GM23338 (cell line): ENCODE measurements around the gene AP1G2.
A peak's percentile ranks its signal among the peaks of the same experiment; 100 is the strongest.

Experiments
- CREB1 ChIP-seq: fragments of 250-450 bp; sonication (Bioruptor Pico); IDR thresholded peaks from 2 replicates; pipeline ENCODE4 v1.5.0; 2020; ENCODE audit warnings: low read depth, mild to moderate bottlenecking, moderate library complexity
- EZH2 ChIP-seq: fragments of 200-600 bp; sonication (generic); IDR thresholded peaks from one replicate; pipeline ENCODE4 v1.8.0; 2017; ENCODE audit warnings: antibody characterized with exemption, mild to moderate bottlenecking, low read depth; ENCODE audit not compliant: unreplicated experiment
- EZH2phosphoT487 ChIP-seq: fragments of 200-600 bp; sonication (generic); IDR thresholded peaks from one replicate; pipeline ENCODE4 v1.8.1; 2018; ENCODE audit warnings: antibody characterized with exemption; ENCODE audit not compliant: unreplicated experiment
- JUNB ChIP-seq: IDR thresholded peaks from one replicate; pipeline ENCODE4 v1.6.1; 2016; ENCODE audit warnings: antibody characterized with exemption; ENCODE audit not compliant: unreplicated experiment
- NANOG ChIP-seq: IDR thresholded peaks from 2 replicates; pipeline ENCODE4 v1.6.1; 2016; ENCODE audit warnings: antibody characterized with exemption, borderline replicate concordance
- POLR2AphosphoS5 ChIP-seq: IDR thresholded peaks from 2 replicates; pipeline ENCODE4 v1.6.1; 2016; ENCODE audit warnings: antibody characterized with exemption, low read depth
- ZNF114 ChIP-seq: fragments of 250-450 bp; sonication (Bioruptor Pico); IDR thresholded peaks from 2 replicates; pipeline ENCODE4 v1.5.0; 2020; ENCODE audit warnings: mild to moderate bottlenecking, moderate library complexity
- ZNF331 ChIP-seq: fragments of 250-450 bp; sonication (Bioruptor Pico); IDR thresholded peaks from 2 replicates; pipeline ENCODE4 v1.5.0; 2020; ENCODE audit warnings: low read depth, mild to moderate bottlenecking, moderate library complexity
- TF ChIP-seq, protein P1 (sequence below), 2 experiments: fragments of 200-600 bp in 1 of 2; sonication (generic) in 1 of 2; conservative IDR thresholded peaks; 2 replicates each; pipeline versions ENCODE4 v1.5.1 to v1.6.1; 2016 to 2017; ENCODE audit warnings: antibody characterized with exemption in 2 of 2, low read depth in 2 of 2, mild to moderate bottlenecking in 2 of 2, moderate library complexity in 1 of 2
- TF ChIP-seq, protein P2 (sequence below): IDR thresholded peaks from one replicate; pipeline ENCODE4 v1.6.1; 2018; ENCODE audit warnings: antibody characterized with exemption; ENCODE audit not compliant: unreplicated experiment

DNA sequence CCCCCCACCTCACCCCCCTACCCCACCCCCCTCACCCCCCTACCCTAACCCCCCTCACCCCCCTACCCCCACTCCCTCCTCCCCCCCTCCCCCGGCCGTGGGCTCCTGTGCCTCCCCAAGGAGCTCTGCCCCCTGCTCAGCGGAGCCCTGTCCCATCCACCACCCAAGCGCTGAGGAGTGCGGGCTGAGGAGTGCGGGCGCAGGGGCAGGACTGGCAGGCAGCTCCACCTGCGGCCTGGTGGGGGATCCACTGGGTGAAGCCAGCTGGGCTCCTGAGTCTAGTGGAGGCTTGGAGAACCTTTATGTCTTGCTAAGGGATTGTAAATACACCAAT lies 13.3 kb upstream of the AP1G2 start:
- TF ChIP-seq, protein P1, sequence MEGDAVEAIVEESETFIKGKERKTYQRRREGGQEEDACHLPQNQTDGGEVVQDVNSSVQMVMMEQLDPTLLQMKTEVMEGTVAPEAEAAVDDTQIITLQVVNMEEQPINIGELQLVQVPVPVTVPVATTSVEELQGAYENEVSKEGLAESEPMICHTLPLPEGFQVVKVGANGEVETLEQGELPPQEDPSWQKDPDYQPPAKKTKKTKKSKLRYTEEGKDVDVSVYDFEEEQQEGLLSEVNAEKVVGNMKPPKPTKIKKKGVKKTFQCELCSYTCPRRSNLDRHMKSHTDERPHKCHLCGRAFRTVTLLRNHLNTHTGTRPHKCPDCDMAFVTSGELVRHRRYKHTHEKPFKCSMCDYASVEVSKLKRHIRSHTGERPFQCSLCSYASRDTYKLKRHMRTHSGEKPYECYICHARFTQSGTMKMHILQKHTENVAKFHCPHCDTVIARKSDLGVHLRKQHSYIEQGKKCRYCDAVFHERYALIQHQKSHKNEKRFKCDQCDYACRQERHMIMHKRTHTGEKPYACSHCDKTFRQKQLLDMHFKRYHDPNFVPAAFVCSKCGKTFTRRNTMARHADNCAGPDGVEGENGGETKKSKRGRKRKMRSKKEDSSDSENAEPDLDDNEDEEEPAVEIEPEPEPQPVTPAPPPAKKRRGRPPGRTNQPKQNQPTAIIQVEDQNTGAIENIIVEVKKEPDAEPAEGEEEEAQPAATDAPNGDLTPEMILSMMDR (conservative IDR thresholded peaks at IDR 0.05; ENCODE audit: low read depth in 2 of 2): peak; percentile 23 to 25; a peak in 2 of 4 replicates
- TF ChIP-seq EZH2 (no peak), ZNF331 (CRISPR knock-in tag) (no peak), POLR2AphosphoS5 (no peak), EZH2phosphoT487 (no peak), ZNF114 (CRISPR knock-in tag) (no peak), CREB1 (no peak), NANOG (no peak), JUNB (no peak)
- TF ChIP-seq, protein P2, sequence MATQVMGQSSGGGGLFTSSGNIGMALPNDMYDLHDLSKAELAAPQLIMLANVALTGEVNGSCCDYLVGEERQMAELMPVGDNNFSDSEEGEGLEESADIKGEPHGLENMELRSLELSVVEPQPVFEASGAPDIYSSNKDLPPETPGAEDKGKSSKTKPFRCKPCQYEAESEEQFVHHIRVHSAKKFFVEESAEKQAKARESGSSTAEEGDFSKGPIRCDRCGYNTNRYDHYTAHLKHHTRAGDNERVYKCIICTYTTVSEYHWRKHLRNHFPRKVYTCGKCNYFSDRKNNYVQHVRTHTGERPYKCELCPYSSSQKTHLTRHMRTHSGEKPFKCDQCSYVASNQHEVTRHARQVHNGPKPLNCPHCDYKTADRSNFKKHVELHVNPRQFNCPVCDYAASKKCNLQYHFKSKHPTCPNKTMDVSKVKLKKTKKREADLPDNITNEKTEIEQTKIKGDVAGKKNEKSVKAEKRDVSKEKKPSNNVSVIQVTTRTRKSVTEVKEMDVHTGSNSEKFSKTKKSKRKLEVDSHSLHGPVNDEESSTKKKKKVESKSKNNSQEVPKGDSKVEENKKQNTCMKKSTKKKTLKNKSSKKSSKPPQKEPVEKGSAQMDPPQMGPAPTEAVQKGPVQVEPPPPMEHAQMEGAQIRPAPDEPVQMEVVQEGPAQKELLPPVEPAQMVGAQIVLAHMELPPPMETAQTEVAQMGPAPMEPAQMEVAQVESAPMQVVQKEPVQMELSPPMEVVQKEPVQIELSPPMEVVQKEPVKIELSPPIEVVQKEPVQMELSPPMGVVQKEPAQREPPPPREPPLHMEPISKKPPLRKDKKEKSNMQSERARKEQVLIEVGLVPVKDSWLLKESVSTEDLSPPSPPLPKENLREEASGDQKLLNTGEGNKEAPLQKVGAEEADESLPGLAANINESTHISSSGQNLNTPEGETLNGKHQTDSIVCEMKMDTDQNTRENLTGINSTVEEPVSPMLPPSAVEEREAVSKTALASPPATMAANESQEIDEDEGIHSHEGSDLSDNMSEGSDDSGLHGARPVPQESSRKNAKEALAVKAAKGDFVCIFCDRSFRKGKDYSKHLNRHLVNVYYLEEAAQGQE: no peak
